Mucosa of rectum (tissue), 2 donors: ENCODE measurements around the gene MAP7.

Experiments used
- H3K27ac ChIP-seq, 2 donors: one replicate each; pipeline ENCODE4 v1.7.0; 2013; ENCODE audit warnings: inconsistent platforms in 2 of 2, low read depth in 2 of 2, low read length in 2 of 2
- H3K27me3 ChIP-seq, 2 donors: one replicate each; pipeline ENCODE4 v1.7.0; 2013; ENCODE audit warnings: low read length in 2 of 2; ENCODE audit not compliant: control insufficient read depth in 2 of 2, insufficient read depth in 2 of 2
- H3K36me3 ChIP-seq, 2 donors: one replicate each; pipeline ENCODE4 v1.7.0; 2013; ENCODE audit warnings: low read length in 2 of 2; ENCODE audit not compliant: control insufficient read depth in 2 of 2, insufficient read depth in 2 of 2
- H3K4me1 ChIP-seq, 2 donors: one replicate each; pipeline ENCODE4 v1.7.0; 2013; ENCODE audit warnings: low read length in 2 of 2, mild to moderate bottlenecking in 1 of 2; ENCODE audit not compliant: control insufficient read depth in 2 of 2, insufficient read depth in 2 of 2
- H3K4me3 ChIP-seq, 2 donors: one replicate each; pipeline ENCODE4 v1.7.0; 2013; ENCODE audit warnings: low read length in 2 of 2
- H3K9ac ChIP-seq, 2 donors: one replicate each; pipeline ENCODE4 v1.7.0; 2013; ENCODE audit warnings: low read length in 2 of 2, low read depth in 1 of 2, mild to moderate bottlenecking in 1 of 2
- H3K9me3 ChIP-seq, 2 donors: one replicate each; pipeline ENCODE4 v1.7.0; 2013; ENCODE audit warnings: low read length in 2 of 2; ENCODE audit not compliant: control insufficient read depth in 2 of 2
- donor health status: healthy.
- donor health status: Normal muscosa, but diverticular disease.

The MAP7 gene

DNA sequence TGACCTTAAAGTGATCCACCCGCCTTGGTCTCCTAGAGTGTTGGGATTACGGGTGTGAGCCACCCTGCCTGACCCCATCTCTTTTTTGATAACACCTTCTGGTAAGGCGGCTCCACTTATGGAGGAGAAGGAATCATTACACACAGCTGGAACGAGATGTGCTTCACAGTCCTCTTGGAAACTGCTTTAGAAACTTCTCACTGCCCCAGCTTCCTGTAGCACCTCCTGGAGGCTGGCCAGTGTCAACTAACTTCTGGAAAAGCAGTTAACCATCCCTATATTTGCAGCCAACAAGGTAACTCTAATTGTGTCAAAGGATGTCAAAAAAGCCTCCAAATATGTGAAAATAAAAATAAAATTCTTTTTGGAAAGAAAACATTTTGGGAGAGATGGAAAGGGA is 211.7 kb downstream of the MAP7 start:
- Histone ChIP-seq H3K27me3 (no peaks in the 10 kb centered on the region), H3K36me3 (peaks cover 0 to 1% of the 10 kb centered on the region in 2 donors), H3K4me1 (no peaks in the 10 kb centered on the region), H3K9ac (no peak overlapping the region), H3K9me3 (no peaks in the 10 kb centered on the region), H3K27ac (no peak overlapping the region), H3K4me3 (no peak overlapping the region)

DNA sequence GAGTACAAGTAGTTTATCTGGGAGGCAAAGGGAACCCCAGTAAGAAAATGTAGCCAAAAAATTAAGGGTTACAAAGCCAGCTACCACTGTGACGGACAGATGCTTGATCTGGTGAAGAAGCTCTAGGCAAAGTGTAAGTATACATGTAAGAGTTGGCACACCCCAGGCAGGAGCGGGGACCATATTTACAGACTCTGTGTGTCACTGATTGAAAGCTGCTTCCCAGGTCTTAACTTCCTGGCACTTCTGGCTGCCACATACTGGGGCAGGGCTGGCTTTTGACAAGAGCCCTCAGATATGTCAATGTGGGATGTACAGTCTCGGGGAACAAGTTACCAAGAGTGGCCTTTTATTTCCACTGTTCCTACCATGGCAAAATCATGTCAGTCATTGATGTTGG is 212.6 kb downstream of the MAP7 start:
- H3K4me3 ChIP-seq = no peak overlapping the region
- no peaks in the 10 kb centered on the region for H3K9me3 ChIP-seq
- H3K4me1 ChIP-seq = no peaks in the 10 kb centered on the region
- H3K9ac ChIP-seq = no peak overlapping the region
- no peak overlapping the region for H3K27ac ChIP-seq
- H3K36me3 ChIP-seq = no peaks in the 10 kb centered on the region
- no peaks in the 10 kb centered on the region for H3K27me3 ChIP-seq

DNA sequence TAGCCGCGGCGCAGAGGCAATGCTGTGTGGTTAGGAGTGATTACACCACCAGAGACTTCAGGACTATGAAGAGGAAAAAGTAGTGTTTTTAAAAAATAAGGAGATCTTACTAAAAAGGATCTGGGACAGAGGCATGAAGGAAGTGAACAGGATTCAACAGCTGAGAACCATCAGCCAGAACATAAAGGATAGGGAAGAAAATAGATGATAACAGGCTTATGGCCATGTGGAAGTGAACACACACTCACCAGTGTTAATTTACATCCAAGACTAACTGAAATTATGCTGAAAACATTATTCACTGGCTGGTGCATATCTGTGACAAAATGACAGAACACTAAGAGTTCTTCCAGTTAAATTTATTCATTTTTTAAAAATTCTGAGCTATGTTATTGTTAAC is 213.1 kb downstream of the MAP7 start:
- no peak overlapping the region for H3K27ac ChIP-seq
- H3K9ac ChIP-seq = no peak overlapping the region
- no peaks in the 10 kb centered on the region for H3K9me3 ChIP-seq
- no peaks in the 10 kb centered on the region for H3K4me1 ChIP-seq
- no peaks in the 10 kb centered on the region for H3K36me3 ChIP-seq
- no peaks in the 10 kb centered on the region for H3K27me3 ChIP-seq
- no peak overlapping the region for H3K4me3 ChIP-seq

DNA sequence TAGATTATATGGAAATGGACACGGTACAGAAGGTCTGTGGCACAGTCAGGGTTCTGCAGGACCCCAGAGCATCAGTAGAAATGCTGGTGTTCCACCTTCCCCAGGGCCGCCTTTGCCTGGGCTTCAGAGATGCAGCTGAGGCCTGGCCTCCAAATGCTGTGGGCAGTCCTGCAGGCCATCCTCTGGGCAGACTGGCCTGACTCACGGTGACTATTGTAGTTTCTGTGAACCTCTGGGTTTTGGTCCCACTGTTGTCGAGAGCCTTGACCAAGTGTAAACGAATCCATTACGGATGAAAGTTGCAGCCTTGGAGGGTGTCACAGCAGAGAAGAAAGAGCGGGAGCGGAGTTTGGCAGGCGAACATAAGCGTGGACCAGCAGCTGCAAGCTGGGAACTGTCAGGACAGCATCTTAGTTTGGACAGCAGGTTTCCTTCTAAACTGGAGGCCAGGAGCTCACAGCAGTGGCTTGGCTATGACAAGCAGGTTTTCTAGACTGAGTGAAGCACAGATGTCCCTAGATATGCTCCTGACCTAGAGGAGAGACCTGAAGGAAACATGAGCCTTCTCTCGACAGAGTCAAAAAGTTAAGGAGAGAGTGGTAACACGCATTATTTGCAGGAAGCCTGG is 214.4 kb downstream of the MAP7 start:
- Histone ChIP-seq H3K27me3 (no peaks in the 10 kb centered on the region), H3K9me3 (no peaks in the 10 kb centered on the region), H3K27ac (no peak overlapping the region), H3K4me3 (no peak overlapping the region), H3K4me1 (no peaks in the 10 kb centered on the region), H3K36me3 (no peaks in the 10 kb centered on the region), H3K9ac (no peak overlapping the region)

DNA sequence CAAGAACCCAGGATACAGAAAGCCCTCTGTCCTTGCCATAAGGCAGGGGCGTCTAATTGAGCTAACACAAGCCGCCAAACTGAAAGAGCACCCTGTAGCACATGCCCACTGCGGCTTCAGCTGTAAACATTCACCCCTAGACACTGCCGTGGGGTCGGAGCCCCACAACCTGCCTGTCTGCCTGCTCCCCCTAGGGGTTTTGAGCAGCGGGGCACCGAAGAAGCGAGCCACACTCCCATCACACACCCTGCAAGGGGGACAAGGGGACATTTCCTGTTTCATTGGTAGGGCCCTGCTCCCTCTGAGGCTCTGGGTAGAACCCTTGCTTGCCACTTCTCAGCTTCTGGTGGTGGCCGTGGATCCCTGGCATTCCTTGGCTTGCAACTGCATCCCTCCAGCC is 215.4 kb downstream of the MAP7 start:
- no peaks in the 10 kb centered on the region for H3K27me3 ChIP-seq
- no peak overlapping the region for H3K27ac ChIP-seq
- no peak overlapping the region for H3K4me3 ChIP-seq
- no peak overlapping the region for H3K9ac ChIP-seq
- H3K9me3 ChIP-seq = no peaks in the 10 kb centered on the region
- H3K36me3 ChIP-seq = no peaks in the 10 kb centered on the region
- H3K4me1 ChIP-seq = no peaks in the 10 kb centered on the region

DNA sequence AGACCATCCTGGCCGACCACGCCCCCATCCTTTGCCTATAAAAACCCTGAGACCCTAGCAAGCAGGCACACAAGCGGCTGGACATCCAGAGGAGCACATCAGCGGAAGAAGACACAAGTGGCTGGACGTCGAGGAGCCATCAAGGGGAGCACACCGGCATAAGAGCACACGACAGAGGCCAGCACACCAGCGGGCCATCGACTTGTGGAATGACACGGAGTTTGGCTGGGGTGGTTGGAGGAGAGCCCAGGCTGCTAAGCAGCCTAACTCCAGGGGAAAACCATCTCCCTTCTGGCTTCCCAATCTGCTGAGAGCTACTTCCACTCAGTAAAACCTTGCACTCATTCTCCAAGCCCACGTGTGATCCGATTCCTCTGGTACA is 215.8 kb downstream of the MAP7 start:
- H3K9ac ChIP-seq = no peak overlapping the region
- no peaks in the 10 kb centered on the region for H3K4me1 ChIP-seq
- no peak overlapping the region for H3K4me3 ChIP-seq
- H3K27ac ChIP-seq = no peak overlapping the region
- H3K27me3 ChIP-seq = no peaks in the 10 kb centered on the region
- no peaks in the 10 kb centered on the region for H3K36me3 ChIP-seq
- H3K9me3 ChIP-seq = no peaks in the 10 kb centered on the region

DNA sequence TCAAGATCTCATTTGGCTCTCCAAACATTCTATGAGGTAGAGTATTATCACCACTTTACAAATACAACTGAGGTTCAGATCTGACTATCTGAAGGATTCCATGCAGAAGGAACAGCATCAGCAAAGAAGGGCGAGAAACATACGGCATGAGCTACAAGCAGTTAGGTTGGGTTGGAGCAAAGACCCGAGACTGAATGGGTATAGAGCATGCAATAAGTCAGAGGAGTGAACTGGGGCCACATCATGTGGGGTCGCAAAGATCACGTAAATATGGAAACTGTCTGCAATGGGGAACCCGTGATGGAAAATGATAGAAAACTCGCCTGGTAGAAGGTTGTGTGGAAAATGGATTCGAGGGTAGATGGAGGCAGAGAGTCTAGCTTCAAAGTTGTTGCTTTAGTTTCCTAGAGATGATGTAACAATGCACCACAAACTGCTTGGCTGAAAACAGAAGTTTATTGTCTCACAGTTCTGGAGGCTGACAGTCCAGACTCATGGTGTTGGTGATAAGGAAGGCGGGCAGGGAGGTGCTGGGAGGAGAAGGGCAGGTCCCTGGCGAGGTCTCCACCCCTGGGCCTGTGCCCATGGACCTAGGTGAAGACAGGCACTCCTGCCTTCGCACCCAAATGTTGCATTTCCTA is 216.3 kb downstream of the MAP7 start:
- no peaks in the 10 kb centered on the region for H3K4me1 ChIP-seq
- no peaks in the 10 kb centered on the region for H3K9me3 ChIP-seq
- no peak overlapping the region for H3K4me3 ChIP-seq
- H3K27ac ChIP-seq = no peak overlapping the region
- H3K36me3 ChIP-seq = no peaks in the 10 kb centered on the region
- no peak overlapping the region for H3K9ac ChIP-seq
- no peaks in the 10 kb centered on the region for H3K27me3 ChIP-seq

DNA sequence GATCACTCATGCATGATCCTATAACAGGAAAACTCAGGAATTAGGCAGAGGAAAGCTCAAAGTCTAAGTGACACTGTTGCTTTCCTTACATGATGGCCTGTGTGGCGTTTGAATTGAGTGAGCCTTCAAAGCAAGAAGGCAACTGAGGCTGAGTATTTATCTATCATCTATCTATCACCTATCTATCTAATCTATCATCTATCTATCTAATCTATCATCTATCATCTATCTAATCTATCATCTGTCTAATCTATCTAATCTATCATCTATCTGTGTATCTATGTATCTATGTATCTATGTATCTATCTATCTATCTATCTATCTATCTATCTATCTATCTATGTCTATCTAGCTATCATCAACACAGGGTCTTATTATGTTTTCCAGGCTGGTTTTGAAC is 218.8 kb downstream of the MAP7 start:
- H3K9me3 ChIP-seq = no peaks in the 10 kb centered on the region
- H3K36me3 ChIP-seq = no peaks in the 10 kb centered on the region
- H3K9ac ChIP-seq = no peak overlapping the region
- H3K4me1 ChIP-seq = no peaks in the 10 kb centered on the region
- no peaks in the 10 kb centered on the region for H3K27me3 ChIP-seq
- no peak overlapping the region for H3K27ac ChIP-seq
- H3K4me3 ChIP-seq = no peak overlapping the region

DNA sequence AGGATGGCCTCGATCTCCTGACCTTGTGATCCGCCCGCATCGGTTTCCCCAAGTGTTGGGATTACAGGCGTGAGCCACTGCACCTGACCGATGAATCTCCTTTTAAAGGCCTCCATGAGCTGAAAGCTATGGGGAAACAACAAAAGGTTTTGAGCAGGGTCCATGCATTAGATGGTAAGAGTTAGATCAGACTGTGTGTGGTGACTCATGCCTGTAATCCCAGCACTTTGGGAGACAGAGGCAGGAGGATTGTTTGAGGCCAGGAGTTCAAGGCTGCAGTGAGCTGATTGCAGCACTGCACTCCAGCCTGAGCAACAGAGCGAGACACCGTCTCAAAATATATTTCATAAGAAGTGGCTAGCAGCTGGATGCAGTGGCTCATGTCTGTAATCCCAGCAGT is 219.6 kb downstream of the MAP7 start:
- no peaks in the 10 kb centered on the region for H3K36me3 ChIP-seq
- no peak overlapping the region for H3K9ac ChIP-seq
- no peak overlapping the region for H3K27ac ChIP-seq
- no peaks in the 10 kb centered on the region for H3K9me3 ChIP-seq
- no peaks in the 10 kb centered on the region for H3K4me1 ChIP-seq
- no peaks in the 10 kb centered on the region for H3K27me3 ChIP-seq
- no peak overlapping the region for H3K4me3 ChIP-seq

DNA sequence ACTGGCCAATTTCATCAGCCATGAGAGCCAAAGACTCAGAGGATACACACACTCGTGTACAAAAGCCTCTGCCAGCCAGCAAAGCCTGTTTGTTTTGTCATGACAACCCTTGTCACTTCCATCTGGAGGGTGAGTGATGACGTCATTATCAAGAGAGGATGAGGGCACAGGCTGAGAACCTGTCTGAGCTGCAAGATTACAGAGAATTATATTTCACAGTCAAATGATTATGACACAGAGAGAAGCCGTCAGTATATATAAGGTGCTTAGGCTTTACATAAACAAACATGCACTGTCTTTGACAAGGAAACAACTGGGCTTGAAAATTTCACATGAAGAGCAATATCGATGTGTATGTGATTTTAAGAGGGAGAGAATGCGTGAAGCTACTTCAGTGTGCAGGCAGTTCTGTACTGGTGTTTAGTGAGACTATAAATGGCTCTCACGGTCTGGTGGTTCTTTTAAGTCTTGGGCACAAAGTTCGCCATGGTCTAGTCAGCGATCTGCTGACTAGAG is 224.1 kb downstream of the MAP7 start:
- no peaks in the 10 kb centered on the region for H3K9me3 ChIP-seq
- H3K27me3 ChIP-seq = no peaks in the 10 kb centered on the region
- no peak overlapping the region for H3K27ac ChIP-seq
- no peaks in the 10 kb centered on the region for H3K4me1 ChIP-seq
- no peaks in the 10 kb centered on the region for H3K36me3 ChIP-seq
- no peak overlapping the region for H3K4me3 ChIP-seq
- H3K9ac ChIP-seq = no peak overlapping the region
